SK-N-SH (cell line): Measurements from ENCODE around the gene GALNT16. TPM values are rescaled to one million over a fixed set of nuclear protein-coding genes. Genes with fewer than 3 reads are reported as not detected.

Experiments
- CTCF ChIA-PET: fragments of 300-600, 350-600 bp; formaldehyde crosslinking; extraction: SDS; loops from one replicate; lab custom pipeline; 2021; lab: Yijun Ruan, JAX
- POLR2A ChIA-PET: fragments of 350-600 bp; sonication (Branson Sonifier 250); formaldehyde crosslinking; extraction: SDS; loops from one replicate; lab custom pipeline; 2020; ENCODE audit warnings: antibody characterized with exemption, inconsistent platforms; lab: Yijun Ruan, JAX
- DNase-seq: peaks from one replicate; pipeline ENCODE4 v3.0.0; 2012
- H2AFZ ChIP-seq: fragments of 200-600 bp; sonication (generic); 2 replicates; pipeline ENCODE4 v1.8.1; 2016; ENCODE audit warnings: antibody characterized with exemption, mild to moderate bottlenecking, low read depth
- H3F3A ChIP-seq: fragments of 200-600 bp; sonication (generic); replicated peaks from 2 replicates; pipeline ENCODE3; 2016; ENCODE audit warnings: antibody characterized with exemption, mild to moderate bottlenecking; ENCODE audit not compliant: insufficient read depth
- H3K27ac ChIP-seq, 2 experiments: fragments of 200-500 bp in 1 of 2; fragments of 200-600 bp in 1 of 2; sonication (Bioruptor generic) in 1 of 2; sonication (generic), shearing (Covaris generic) in 1 of 2; 2 replicates each; pipeline versions ENCODE4 v1.5.1 to v1.6.1; 2014 to 2016; ENCODE audit warnings: low read depth in 2 of 2, inconsistent platforms in 1 of 2, low read length in 1 of 2, mild to moderate bottlenecking in 1 of 2, mixed read lengths in 1 of 2
- H3K27me3 ChIP-seq: fragments of 200-600 bp; sonication (generic), shearing (Covaris generic); 2 replicates; pipeline ENCODE4 v1.6.1; 2016; ENCODE audit warnings: mixed run types; ENCODE audit not compliant: insufficient read depth
- H3K36me3 ChIP-seq, 2 experiments: fragments of 200-500 bp in 1 of 2; fragments of 200-600 bp in 1 of 2; sonication (Bioruptor generic) in 1 of 2; sonication (generic) in 1 of 2; replicated peaks in 1 of 2; 2 replicates each; pipeline versions ENCODE3 to v1.5.1; 2014 to 2016; ENCODE audit warnings: low read length in 1 of 2, mild to moderate bottlenecking in 1 of 2; ENCODE audit not compliant: insufficient read depth in 2 of 2, control insufficient read depth in 1 of 2
- H3K4me1 ChIP-seq, 2 experiments: fragments of 200-500 bp in 1 of 2; fragments of 200-600 bp in 1 of 2; sonication (Bioruptor generic) in 1 of 2; sonication (generic), shearing (Covaris generic) in 1 of 2; 2 replicates each; pipeline versions ENCODE4 v1.5.1 to v1.6.1; 2014 to 2016; ENCODE audit warnings: low read depth in 1 of 2, low read length in 1 of 2, mixed run types in 1 of 2; ENCODE audit not compliant: insufficient read depth in 2 of 2, control insufficient read depth in 1 of 2
- H3K4me2 ChIP-seq: fragments of 200-600 bp; sonication (generic), shearing (Covaris generic); 2 replicates; pipeline ENCODE4 v1.6.1; 2017; ENCODE audit warnings: mixed run types
- H3K4me3 ChIP-seq, 2 experiments: fragments of 200-500 bp in 1 of 2; fragments of 200-600 bp in 1 of 2; sonication (Bioruptor generic) in 1 of 2; sonication (generic), shearing (Covaris generic) in 1 of 2; 2 replicates each; pipeline versions ENCODE4 v1.5.1 to v1.8.1; 2014 to 2016; ENCODE audit warnings: low read depth in 2 of 2, inconsistent platforms in 1 of 2, low read length in 1 of 2, mild to moderate bottlenecking in 1 of 2, mixed read lengths in 1 of 2, moderate library complexity in 1 of 2
- H3K79me2 ChIP-seq: fragments of 200-600 bp; sonication (generic); 2 replicates; pipeline ENCODE4 v1.8.1; 2017; ENCODE audit warnings: mild to moderate bottlenecking; ENCODE audit not compliant: insufficient read depth
- H3K9ac ChIP-seq: fragments of 200-600 bp; sonication (generic); 2 replicates; pipeline ENCODE4 v1.6.1; 2017; ENCODE audit warnings: mixed run types
- H3K9me2 ChIP-seq: fragments of 200-600 bp; sonication (generic); 2 replicates; pipeline ENCODE4 v1.6.1; 2017; ENCODE audit warnings: mixed run types
- H3K9me3 ChIP-seq: fragments of 200-600 bp; sonication (generic); 2 replicates; pipeline ENCODE4 v1.6.1; 2017; ENCODE audit warnings: mixed run types, mild to moderate bottlenecking, moderate library complexity
- H4K20me1 ChIP-seq: fragments of 200-600 bp; sonication (generic); 2 replicates; pipeline ENCODE4 v1.6.1; 2017; ENCODE audit warnings: mild to moderate bottlenecking, mixed run types; ENCODE audit not compliant: insufficient read depth
- CHD2 ChIP-seq: fragments of 150-350 bp; IDR thresholded peaks from 2 replicates; pipeline ENCODE4 v1.6.1; 2018; ENCODE audit warnings: low read length; ENCODE audit not compliant: partially characterized antibody
- ELF1 ChIP-seq: IDR thresholded peaks from 2 replicates; pipeline ENCODE4 v1.4.0; 2012
- EZH2phosphoT487 ChIP-seq: fragments of 200-600 bp; sonication (generic); IDR thresholded peaks from 2 replicates; pipeline ENCODE4 v1.6.1; 2017; ENCODE audit warnings: low read depth, mixed run types, mild to moderate bottlenecking, antibody characterized with exemption, moderate library complexity, borderline replicate concordance
- FOSL2 ChIP-seq: IDR thresholded peaks from 2 replicates; pipeline ENCODE4 v1.4.0; 2012; ENCODE audit warnings: low read depth, mild to moderate bottlenecking, moderate library complexity, borderline replicate concordance
- FOXJ3 ChIP-seq: sonication (generic); formaldehyde crosslinking; IDR thresholded peaks from 2 replicates; pipeline ENCODE4 v1.5.1; 2020; ENCODE audit warnings: mild to moderate bottlenecking, missing genetic modification reagents
- FOXM1 ChIP-seq: IDR thresholded peaks from 2 replicates; pipeline ENCODE4 v1.4.0; 2012; ENCODE audit warnings: low read depth, mild to moderate bottlenecking
- GATA2 ChIP-seq: sonication (generic); formaldehyde crosslinking; IDR thresholded peaks from 2 replicates; pipeline ENCODE4 v1.5.0; 2020; ENCODE audit warnings: mild to moderate bottlenecking, missing genetic modification reagents
- MEF2A ChIP-seq: IDR thresholded peaks from 2 replicates; pipeline ENCODE4 v1.4.0; 2012; ENCODE audit warnings: low read depth, borderline replicate concordance
- MXI1 ChIP-seq: IDR thresholded peaks from 2 replicates; pipeline ENCODE4 v1.6.1; 2012; ENCODE audit warnings: mild to moderate bottlenecking, low read depth, low read length, improper control_type of control experiment
- NFIC ChIP-seq: IDR thresholded peaks from 2 replicates; pipeline ENCODE4 v1.4.0; 2012; ENCODE audit warnings: borderline replicate concordance
- NRF1 ChIP-seq: IDR thresholded peaks from 2 replicates; pipeline ENCODE4 v1.6.1; 2012; ENCODE audit warnings: low read depth, mild to moderate bottlenecking, low read length
- POLR2AphosphoS5 ChIP-seq: IDR thresholded peaks from 2 replicates; pipeline ENCODE4 v1.6.1; 2012; ENCODE audit warnings: low read depth, low read length
- RCOR1 ChIP-seq: fragments of 150-350 bp; IDR thresholded peaks from 2 replicates; pipeline ENCODE4 v1.6.1; 2017; ENCODE audit warnings: antibody characterized with exemption, low read length
- RFX5 ChIP-seq: IDR thresholded peaks from 2 replicates; pipeline ENCODE4 v1.6.1; 2012; ENCODE audit warnings: mild to moderate bottlenecking, improper control_type of control experiment, low read length
- RXRA ChIP-seq: IDR thresholded peaks from 2 replicates; pipeline ENCODE4 v1.4.0; 2012; ENCODE audit warnings: low read depth, mild to moderate bottlenecking, borderline replicate concordance
- SIN3A ChIP-seq: IDR thresholded peaks from 2 replicates; pipeline ENCODE4 v1.6.1; 2012; ENCODE audit warnings: low read depth, mild to moderate bottlenecking, low read length, moderate library complexity, borderline replicate concordance
- SMC3 ChIP-seq: IDR thresholded peaks from 2 replicates; pipeline ENCODE4 v1.6.1; 2012; ENCODE audit warnings: low read depth, low read length, improper control_type of control experiment
- TAF1 ChIP-seq: IDR thresholded peaks from 2 replicates; pipeline ENCODE4 v1.6.1; 2012; ENCODE audit warnings: low read depth, mild to moderate bottlenecking, low read length, moderate library complexity, borderline replicate concordance
- TCF12 ChIP-seq: IDR thresholded peaks from 2 replicates; pipeline ENCODE4 v1.4.0; 2012
- TEAD4 ChIP-seq: IDR thresholded peaks from 2 replicates; pipeline ENCODE4 v1.4.0; 2012; ENCODE audit warnings: mild to moderate bottlenecking, borderline replicate concordance; ENCODE audit not compliant: insufficient read depth
- USF2 ChIP-seq: fragments of 150-350 bp; IDR thresholded peaks from 2 replicates; pipeline ENCODE4 v1.6.1; 2017; ENCODE audit warnings: antibody characterized with exemption, low read length, low read depth, borderline replicate concordance
- WGBS: methylation state at CpG from one replicate; pipeline ENCODE4 v1.1.6; 2017; ENCODE audit warnings: low lambda C conversion rate; 5-methylcytosine and 5-hydroxymethylcytosine counted together
- polyA plus RNA-seq, 3 experiments: library from polyadenylated mRNA; depleted of rRNA; stranded (reverse); fragments of >200 nt; gene quantifications; 2 replicates each; pipeline ENCODE4 v1.2.3, GENCODE V29; 2012
- TF ChIP-seq, protein P1 (sequence below): IDR thresholded peaks from 2 replicates; pipeline ENCODE4 v1.4.0; 2012; ENCODE audit warnings: low read depth
- TF ChIP-seq, protein P2 (sequence below): IDR thresholded peaks from 2 replicates; pipeline ENCODE4 v1.4.0; 2012; ENCODE audit warnings: low read depth, borderline replicate concordance
- TF ChIP-seq, protein P3 (sequence below): IDR thresholded peaks from 2 replicates; pipeline ENCODE4 v1.6.1; 2012; ENCODE audit warnings: mild to moderate bottlenecking, low read depth, low read length, moderate library complexity

The GALNT16 gene
- polyA plus RNA-seq, 1 of the 3 experiments (the other 2 are of a cell fraction), result 17.0 TPM

DNA sequence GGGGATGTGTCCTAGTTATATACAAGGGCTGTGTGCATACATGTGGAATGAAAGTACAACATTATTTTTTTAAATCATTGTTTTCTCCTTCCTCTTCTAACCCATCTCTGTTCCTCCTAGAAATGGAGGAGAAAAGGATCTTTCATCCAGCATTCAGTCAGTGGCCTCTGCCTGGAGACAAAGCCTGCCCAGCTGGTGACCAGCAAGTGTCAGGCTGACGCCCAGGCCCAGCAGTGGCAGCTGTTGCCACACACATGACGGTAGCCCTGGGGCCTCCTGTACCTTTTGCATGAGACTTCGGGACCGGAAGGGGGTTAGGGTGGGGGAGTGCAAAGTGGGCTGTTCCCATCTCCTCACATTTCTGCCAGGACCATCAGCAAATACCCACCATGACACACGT is 92.0 kb downstream of the GALNT16 start:
- no peak for DNase-seq
- peaks cover 0 to 2% of the 10 kb centered on the region in 2 experiments for H3K36me3 ChIP-seq
- ChIA-PET CTCF (interaction anchor here (1.4 to 2.9 kb wide), 2 partner anchors 11 to 91 kb away, joined by 3 to 13 read pairs; no protein-coding TSS in a partner anchor), POLR2A (no interaction called here)
- TF ChIP-seq NFIC, result no peak
- TF ChIP-seq USF2, result no peak
- no peak for TF ChIP-seq ELF1
- TF ChIP-seq RXRA, result no peak
- TF ChIP-seq TAF1, result no peak
- TF ChIP-seq RCOR1, result no peak
- no peak for TF ChIP-seq NRF1
- TF ChIP-seq MEF2A, result no peak
- TF ChIP-seq RFX5, result no peak
- TF ChIP-seq FOXJ3, result no peak
- TF ChIP-seq GATA2 (CRISPR knock-in tag), result no peak
- TF ChIP-seq TEAD4, result no peak
- no peaks in the 10 kb centered on the region for H3K9me3 ChIP-seq
- H4K20me1 ChIP-seq, result no peaks in the 10 kb centered on the region
- 82% methylated on average over 4 of the region's 5 CpGs for WGBS
- no peaks in the 10 kb centered on the region for H3F3A ChIP-seq
- no peaks in the 10 kb centered on the region for H3K79me2 ChIP-seq
- no peaks in the 10 kb centered on the region for H3K9me2 ChIP-seq
- H3K4me1 ChIP-seq, result peaks cover 3 to 4% of the 10 kb centered on the region in 2 experiments; a peak in 2 of 4 replicates
- H3K4me2 ChIP-seq, result no peak overlapping the region
- no peak overlapping the region for H3K9ac ChIP-seq
- H3K4me3 ChIP-seq, result no peak overlapping the region
- no peak overlapping the region for H2AFZ ChIP-seq
- H3K27me3 ChIP-seq, result no peaks in the 10 kb centered on the region
- H3K27ac ChIP-seq, result no peak overlapping the region

DNA sequence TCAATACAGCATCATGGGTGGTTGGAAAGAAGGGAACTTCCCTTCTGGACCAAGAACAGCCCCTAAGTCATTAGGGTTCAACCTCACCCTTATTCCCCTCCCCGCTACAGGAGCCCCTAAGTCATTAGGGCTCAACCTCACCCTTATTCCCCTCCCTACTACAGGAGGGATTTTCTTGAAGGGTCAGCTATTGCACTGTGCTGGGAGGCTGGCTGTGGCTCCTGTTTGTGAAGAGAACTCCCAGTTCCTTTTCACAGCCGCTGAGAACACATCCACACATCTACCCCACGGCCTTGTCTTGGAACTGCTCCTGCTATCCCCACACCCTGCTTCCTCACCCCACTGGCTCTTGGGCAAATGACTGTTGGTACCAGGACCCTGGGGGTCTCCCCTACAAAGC is 93.2 kb downstream of the GALNT16 start:
- Histone ChIP-seq H3K9me2 (no peaks in the 10 kb centered on the region), H3K4me2 (no peak overlapping the region), H2AFZ (no peak overlapping the region), H3K4me1 (peaks cover 3 to 4% of the 10 kb centered on the region in 2 experiments; a peak in 2 of 4 replicates), H3K27ac (no peak overlapping the region), H3K27me3 (no peaks in the 10 kb centered on the region), H3F3A (no peaks in the 10 kb centered on the region), H3K36me3 (peaks cover 0 to under 1% of the 10 kb centered on the region in 2 experiments), H3K79me2 (no peaks in the 10 kb centered on the region), H4K20me1 (no peaks in the 10 kb centered on the region), H3K9me3 (no peaks in the 10 kb centered on the region), H3K4me3 (no peak overlapping the region), H3K9ac (no peak overlapping the region)
- no peak for TF ChIP-seq GATA2 (CRISPR knock-in tag)
- TF ChIP-seq, protein P1, sequence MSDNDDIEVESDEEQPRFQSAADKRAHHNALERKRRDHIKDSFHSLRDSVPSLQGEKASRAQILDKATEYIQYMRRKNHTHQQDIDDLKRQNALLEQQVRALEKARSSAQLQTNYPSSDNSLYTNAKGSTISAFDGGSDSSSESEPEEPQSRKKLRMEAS, result no peak
- TF ChIP-seq, protein P2, sequence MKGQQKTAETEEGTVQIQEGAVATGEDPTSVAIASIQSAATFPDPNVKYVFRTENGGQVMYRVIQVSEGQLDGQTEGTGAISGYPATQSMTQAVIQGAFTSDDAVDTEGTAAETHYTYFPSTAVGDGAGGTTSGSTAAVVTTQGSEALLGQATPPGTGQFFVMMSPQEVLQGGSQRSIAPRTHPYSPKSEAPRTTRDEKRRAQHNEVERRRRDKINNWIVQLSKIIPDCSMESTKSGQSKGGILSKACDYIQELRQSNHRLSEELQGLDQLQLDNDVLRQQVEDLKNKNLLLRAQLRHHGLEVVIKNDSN, result no peak
- no peak for TF ChIP-seq SMC3
- TF ChIP-seq EZH2phosphoT487, result no peak
- TF ChIP-seq SIN3A, result no peak
- no peak for TF ChIP-seq FOXM1
- no peak for TF ChIP-seq MXI1
- TF ChIP-seq, protein P3, sequence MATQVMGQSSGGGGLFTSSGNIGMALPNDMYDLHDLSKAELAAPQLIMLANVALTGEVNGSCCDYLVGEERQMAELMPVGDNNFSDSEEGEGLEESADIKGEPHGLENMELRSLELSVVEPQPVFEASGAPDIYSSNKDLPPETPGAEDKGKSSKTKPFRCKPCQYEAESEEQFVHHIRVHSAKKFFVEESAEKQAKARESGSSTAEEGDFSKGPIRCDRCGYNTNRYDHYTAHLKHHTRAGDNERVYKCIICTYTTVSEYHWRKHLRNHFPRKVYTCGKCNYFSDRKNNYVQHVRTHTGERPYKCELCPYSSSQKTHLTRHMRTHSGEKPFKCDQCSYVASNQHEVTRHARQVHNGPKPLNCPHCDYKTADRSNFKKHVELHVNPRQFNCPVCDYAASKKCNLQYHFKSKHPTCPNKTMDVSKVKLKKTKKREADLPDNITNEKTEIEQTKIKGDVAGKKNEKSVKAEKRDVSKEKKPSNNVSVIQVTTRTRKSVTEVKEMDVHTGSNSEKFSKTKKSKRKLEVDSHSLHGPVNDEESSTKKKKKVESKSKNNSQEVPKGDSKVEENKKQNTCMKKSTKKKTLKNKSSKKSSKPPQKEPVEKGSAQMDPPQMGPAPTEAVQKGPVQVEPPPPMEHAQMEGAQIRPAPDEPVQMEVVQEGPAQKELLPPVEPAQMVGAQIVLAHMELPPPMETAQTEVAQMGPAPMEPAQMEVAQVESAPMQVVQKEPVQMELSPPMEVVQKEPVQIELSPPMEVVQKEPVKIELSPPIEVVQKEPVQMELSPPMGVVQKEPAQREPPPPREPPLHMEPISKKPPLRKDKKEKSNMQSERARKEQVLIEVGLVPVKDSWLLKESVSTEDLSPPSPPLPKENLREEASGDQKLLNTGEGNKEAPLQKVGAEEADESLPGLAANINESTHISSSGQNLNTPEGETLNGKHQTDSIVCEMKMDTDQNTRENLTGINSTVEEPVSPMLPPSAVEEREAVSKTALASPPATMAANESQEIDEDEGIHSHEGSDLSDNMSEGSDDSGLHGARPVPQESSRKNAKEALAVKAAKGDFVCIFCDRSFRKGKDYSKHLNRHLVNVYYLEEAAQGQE, result no peak
- no peak for TF ChIP-seq TAF1
- no peak for TF ChIP-seq POLR2AphosphoS5
- TF ChIP-seq FOSL2, result no peak
- TF ChIP-seq CHD2, result no peak
- TF ChIP-seq RFX5, result no peak
- no peak for TF ChIP-seq TCF12
- TF ChIP-seq NRF1, result no peak
- DNase-seq, result no peak
- WGBS, result 93% methylated on average over 3 of the region's 3 CpGs
- POLR2A ChIA-PET, result no interaction called here
- CTCF ChIA-PET, result interaction anchor here (1.4 kb wide), 1 partner anchor 92 kb away, joined by 3 read pairs; no protein-coding TSS in a partner anchor
